Measurements from ENCODE around the gene TEX44. TPM values are rescaled to one million over a fixed set of nuclear protein-coding genes. Genes with fewer than 3 reads are reported as not detected.

TEX44 gene
- polyA plus RNA-seq, 1 experiment: not detected

DNA sequence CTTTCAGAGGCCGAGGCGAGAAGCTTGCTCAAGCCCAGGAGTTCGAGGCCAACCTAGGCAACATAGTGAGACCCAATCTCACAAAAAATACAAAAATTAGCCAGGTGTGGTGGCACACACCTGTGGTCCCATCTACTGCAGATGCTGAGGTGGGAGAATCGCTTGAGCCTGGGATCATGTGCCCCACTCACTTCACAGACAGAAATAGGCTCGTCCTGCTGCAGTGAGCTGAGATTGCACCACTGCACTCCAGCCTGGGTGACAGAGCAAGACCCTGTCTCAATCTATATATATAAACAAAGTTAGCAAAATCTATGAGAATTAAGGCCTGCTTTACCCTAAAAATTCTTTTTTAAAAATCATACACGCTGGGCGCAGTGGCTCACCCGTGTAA is 50.8 kb downstream of the TEX44 start:
- Histone ChIP-seq H3K27me3 (ENCODE audit: control insufficient read depth, insufficient read depth, low read length) (no peaks in the 10 kb centered on the region), H3K36me3 (ENCODE audit: control insufficient read depth, insufficient read depth, low read length) (no peaks in the 10 kb centered on the region), H3K4me3 (ENCODE audit: low read depth, low read length) (no peak overlapping the region)
- no peak for DNase-seq (ENCODE audit: low read depth)
- no peak for TF ChIP-seq CTCF (IDR thresholded peaks at IDR 0.05; ENCODE audit: insufficient read depth, low read depth, low read length)
- ChIA-PET POLR2A (no interaction called here), CTCF (interaction anchor here (1.4 kb wide), 1 partner anchor 34 kb away, joined by 6 read pairs; no protein-coding TSS in a partner anchor)

Other genes with a start within 250 kb of the TEX44 start
- gene B3GNT7, start 197.2 kb upstream of the TEX44 start, polyA plus RNA-seq (2011; rRNA removed): 0.06 and 0.15 TPM in 2 replicates
- gene NCL, start 128.4 kb upstream of the TEX44 start, polyA plus RNA-seq (2011; rRNA removed): 76.9 and 111 TPM in 2 replicates
- gene NMUR1, start 62.4 kb upstream of the TEX44 start, polyA plus RNA-seq (2011; rRNA removed): not detected in 2 replicates
- gene PTMA, start 115.7 kb downstream of the TEX44 start, polyA plus RNA-seq (2011; rRNA removed): 363 and 447 TPM in 2 replicates
- gene PDE6D, start 188.4 kb downstream of the TEX44 start, polyA plus RNA-seq (2011; rRNA removed): 28.7 and 35.1 TPM in 2 replicates
- 40.8 and 52.7 TPM in 2 replicates for gene COPS7B, start 193.6 kb downstream of the TEX44 start, polyA plus RNA-seq (2011; rRNA removed)